HG03354 (cell line): ENCODE results near the gene SRGAP2C.
"Not testable (repeated sequence)": the region's sequence is repeated elsewhere in the genome, so short reads cannot be mapped to it uniquely, and the experiment has no call there.

Source experiments
- ATAC-seq: cut with Tn5 transposase; IDR thresholded peaks from one replicate; pipeline ENCODE4 v1.9.1; 2021; ENCODE audit warnings: mild to moderate bottlenecking; ENCODE audit not compliant: unreplicated experiment, poor library complexity, severe bottlenecking

Gene SRGAP2C

DNA sequence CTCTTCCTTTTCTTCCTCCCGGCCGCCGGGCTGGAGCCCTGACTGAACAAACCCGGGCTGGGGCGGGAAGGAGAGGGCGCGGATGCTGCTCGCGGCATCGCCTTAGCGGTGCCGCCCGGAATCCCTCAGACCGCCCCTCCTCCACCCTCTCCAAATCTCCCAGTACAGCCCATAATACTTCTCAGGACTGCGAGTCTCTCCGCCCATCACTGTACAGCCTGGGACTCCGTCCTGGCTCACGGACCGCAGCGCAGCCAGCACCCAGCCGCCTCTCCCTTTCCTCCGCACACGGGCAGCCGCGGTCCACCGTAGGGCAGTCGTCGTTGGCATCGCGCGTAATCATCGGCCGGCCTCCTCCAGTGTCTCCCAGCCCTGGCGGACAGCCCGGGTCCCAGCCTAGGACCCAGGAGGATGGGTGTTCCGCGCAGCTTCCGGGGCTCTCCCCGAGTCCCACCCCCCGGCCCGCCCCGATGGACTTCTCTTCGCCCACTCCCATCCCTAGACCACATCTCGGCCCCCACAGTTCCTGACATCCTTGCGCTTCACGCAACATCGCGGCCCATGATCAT is 449 bp downstream of the SRGAP2C start:
- not testable (repeated sequence) for ATAC-seq

DNA sequence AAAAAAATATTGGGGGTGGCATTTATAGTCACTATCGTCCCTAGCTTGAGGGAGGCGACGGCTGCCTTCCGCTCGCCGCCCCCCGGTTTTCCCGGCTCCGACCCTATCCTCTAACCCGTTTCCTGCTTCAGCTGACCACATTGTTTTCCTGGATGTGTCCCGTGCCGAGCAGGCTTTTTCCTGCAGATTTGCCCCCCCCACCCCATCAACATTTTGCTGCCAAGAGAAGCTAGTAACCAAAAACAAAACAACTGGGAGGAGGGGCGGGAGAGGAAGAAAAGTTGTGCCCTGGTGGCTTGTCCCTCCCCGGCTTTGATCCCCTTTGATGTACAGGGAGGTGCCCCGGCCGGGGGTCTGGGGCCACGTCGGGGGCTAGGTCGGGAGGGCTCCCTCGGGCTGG is 1.4 kb downstream of the SRGAP2C start:
- ATAC-seq = not testable (repeated sequence)

DNA sequence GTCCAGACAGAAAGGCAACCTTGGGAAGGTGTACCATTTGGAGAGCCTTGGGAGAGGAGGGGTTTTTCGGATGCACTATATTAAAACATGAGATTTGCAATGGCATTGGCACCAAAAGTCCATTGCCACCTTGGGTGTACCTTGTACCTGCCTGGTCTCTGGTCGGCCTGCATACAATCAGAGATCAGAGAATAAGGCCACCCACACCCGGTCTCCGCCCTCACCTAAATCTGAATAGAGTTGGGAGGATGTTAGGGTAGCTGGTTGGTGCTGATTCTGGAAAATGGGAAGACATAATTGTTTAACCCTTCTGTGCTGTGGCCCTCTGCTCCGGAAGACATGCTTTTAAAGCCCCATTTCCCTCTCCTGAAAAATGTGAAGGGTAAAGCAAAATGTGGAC is 3.1 kb downstream of the SRGAP2C start:
- ATAC-seq = not testable (repeated sequence)

DNA sequence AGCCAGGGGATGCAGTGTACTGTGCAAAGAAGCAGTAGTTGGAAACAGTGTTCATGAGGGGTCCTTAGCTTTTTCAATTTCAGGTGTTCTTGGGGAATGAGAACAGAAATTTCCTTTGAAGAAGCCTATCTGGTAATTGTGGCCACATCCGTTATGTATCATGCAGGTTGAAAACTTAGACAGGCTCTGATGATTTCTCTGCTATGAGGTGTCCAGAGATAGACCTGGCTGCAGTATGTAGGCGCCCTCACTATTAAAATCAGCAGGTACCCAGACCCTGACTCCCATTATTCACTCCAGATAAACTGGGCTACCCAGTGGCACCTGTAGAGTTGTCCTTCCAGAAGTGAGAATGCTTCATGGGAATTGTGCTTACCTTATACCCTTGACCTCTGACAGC is 7.7 kb downstream of the SRGAP2C start:
- ATAC-seq = not testable (repeated sequence)

DNA sequence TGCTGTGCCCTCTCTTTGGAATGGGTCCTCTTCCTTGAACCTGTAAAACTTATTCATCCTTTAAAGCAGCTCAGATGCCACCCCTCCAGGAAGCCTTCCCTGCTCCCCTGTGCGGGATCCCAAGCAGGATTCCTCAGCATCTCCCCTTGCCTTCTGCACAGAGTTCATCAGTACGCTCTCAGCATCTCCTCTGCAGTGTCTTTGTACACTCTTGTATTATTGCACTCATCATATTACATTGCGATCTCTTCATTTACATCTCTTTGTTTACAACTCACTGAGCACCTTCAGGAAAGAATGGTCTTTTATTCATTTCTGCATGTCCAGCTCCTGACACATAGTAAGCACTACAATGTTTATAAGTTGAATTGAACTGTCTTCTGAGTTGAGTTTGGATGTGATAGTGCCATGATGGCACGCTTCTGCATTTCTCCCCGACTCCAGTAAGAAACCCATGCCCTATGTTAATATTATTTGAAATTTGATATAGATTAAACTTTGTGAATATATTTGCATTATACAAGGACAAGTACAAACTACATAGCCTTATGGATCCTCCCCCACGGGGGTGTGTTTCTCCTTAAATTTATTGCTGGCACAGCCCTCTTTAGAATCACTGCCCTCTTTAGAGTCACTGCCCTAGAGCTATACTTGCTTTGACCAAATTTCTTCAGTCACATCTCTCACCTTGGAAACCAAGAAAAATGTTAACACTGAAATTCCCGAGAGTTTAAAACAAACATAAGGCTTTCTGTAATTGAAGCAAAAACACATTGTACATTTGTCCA is 12.5 kb downstream of the SRGAP2C start:
- ATAC-seq = not testable (repeated sequence)

DNA sequence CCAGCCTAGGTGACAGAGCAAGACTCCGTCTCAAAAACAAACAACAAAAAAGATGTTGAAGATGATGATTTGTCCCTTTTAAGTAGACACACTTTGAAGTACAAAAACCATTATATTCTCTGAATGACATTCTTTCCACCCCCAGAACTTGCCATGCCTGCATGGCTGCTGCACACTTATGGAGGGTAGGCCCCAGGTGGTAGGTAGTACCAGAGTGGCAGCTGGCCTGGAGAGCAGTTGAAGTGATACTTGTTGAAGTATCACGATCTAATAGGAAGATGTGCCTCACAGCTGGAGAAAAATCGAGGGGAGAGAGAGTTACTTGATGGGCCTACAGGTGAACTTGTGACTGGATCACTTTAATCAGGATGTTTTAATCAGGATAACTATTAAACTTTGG is 15.0 kb downstream of the SRGAP2C start:
- not testable (repeated sequence) for ATAC-seq

DNA sequence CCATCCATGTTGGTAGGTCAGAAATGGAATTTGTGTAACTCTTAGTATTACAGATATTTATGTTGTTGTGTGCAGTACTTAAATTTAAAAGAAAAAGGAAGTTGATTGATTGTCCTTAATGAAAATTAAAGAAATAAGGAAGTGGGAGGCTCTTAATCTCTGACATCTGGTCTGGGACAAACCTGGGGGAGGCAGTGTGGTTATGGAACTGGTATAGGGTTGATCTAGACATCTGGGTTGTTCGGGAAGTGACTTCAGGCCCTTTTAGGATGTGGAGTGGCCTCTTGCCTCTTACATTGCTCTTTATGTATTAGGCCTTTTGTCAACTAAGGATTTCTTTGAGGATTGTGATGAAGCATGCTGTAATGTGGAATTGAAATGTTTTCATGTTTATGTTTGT is 15.5 kb downstream of the SRGAP2C start:
- not testable (repeated sequence) for ATAC-seq

DNA sequence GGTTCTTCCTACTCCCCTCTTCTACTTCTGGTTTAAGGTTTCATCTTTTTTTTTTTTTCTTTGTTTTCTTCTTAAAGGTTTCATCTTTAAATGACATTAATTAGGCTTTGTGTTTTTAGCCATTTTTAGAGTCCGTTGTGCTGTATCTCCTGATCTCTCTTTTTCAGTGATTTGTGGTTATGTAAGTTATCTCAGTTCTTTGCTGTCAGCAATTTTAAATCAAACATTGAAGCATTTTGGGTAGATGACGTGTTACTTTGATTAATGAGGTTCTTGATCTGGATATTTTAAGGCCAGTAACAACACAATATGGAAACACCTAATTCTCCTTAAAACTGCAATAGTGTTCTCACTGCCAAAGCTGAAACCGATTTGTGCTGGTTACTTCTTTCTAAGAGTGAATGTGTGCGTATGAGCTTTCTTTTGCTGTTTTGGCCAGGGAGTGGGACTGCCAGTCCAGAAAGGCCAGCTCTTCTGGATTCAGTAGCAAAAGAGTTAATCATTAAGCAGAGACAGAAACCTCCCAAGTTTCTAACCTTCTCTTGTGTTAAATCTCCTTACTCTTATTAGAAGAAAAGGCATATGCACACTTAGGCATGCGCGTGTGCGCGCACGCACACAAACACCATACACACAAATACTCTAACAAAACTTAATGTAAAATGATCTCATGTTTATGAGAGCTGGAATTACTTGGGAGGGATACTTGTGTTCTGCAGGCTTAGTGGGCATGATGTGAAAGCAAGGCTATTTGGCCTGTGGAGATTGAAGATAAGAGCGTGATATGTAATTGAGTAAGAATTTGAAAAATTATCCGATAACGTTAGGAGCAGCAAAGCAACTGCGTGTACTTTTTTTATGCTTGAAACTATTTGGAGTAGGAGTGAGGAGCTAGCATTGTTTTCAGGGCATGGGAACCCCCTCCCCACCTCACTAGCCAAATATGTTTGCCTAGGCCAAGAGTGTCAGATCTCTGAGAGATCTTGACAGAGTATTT is 16.5 kb downstream of the SRGAP2C start:
- not testable (repeated sequence) for ATAC-seq

DNA sequence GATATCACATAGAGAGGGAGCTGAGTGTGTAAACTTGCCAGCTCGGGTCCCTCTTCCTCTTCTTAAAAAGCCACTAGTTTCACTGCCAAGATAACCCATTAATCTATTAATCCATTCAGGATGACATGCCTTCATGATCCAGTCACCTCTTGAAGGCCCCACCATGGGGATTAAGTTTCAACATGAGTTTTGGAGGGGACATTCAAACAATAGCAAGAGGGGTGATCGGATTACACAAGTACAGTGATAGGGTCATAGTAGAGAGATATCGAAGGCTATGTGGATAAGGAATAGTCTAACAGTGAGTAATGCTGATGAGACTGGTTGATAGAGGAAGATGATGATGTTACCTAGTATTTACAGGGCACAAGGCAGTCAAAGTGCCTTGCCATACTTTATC is 18.2 kb downstream of the SRGAP2C start:
- ATAC-seq = not testable (repeated sequence)

DNA sequence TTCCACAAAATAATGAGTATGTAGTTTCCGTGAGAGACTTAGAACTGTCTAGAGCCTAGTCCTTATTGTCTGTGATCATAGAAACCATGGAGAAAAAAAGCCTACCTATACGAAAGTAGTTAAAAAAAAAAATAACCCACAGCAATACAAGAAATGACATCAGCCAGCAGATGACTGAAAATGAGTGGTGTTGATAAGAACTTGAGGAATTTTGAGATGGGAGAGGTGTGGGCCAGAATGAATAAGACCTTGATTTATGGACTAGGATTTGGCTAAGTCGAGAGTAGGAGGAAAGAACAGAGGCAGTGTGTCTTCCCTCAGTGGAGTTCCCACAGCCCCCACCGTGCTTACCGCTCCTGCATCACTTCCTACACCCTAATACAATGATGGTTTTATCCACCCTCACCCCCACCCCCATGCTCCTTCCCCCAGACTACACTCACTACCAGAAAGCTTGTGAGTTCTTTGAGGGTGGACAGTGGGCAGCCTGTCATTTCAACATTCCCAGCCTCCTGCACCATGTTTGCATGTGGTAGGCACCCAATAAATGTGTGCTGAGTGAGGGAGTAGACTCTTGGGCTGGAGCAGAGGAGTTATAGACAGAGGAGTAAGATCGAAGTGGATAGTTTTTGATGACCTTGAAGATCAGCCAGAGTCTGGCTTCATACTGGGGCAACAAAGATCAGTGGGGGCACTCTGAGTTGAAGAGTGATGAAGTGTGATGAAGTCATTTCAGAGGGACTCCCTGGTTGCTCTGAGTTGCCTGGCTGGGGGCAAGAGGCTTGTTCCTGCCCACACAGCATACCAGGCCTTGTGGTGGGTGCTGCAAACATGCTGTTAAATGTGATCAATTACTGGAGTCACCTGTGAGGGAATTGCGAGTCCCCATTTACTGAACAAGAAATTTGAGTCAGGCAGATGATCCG is 21.3 kb downstream of the SRGAP2C start:
- ATAC-seq = not testable (repeated sequence)

DNA sequence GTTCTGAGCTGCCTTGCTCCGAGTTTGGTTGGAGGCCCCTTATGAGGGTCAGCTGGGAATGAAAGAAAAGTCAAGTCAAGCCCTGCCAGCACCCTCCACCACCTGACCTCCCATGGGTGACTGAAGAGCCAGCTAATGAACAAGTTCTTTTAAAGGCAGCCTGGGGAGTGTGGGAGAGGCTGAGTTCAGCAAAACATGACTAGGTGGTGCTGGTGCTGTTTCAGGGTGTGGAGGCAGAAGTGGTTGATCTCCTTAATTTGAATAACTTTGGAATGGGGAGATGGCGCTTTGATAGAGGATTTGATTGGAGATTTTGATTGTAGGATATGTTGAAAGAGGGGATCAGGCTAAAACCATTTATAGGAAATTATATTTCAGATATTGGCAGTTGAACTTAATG is 22.6 kb downstream of the SRGAP2C start:
- not testable (repeated sequence) for ATAC-seq

DNA sequence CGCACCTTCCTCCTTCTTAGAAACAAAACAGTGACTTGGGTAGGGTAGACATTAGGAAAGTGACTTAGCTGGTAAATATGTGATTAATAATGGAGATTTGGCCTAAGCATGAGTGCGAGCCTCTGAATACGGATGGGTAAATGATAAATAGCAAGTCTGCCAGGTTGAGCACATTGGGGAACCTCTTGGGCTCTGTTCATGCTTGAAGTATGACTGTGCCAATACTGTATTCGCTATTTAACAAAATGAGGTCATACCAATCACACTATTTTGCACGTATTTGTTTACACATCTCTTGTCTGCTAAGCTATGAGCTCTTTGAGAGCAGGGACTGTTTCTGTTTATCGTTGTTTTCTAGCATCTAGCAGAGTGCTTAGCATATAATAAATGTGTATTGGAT is 23.6 kb downstream of the SRGAP2C start:
- ATAC-seq = not testable (repeated sequence)

DNA sequence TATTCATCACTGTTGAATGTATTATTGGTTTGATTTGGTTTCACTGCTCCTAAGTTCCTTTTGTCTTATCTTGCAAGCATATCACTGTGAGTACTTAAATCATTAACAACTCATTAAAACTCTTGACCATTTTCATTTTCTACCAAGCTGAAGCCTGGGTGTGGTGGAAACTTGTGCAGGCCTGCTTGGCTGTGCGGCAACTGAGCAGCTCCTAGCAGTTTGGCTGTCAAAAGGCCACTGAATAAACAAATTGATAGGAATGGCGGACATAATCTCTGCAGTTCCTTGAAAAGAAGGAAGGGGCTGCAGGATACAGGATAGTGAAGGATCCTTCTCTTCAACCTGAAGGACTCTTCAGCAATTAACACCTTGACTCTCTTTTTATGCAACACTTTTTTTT is 26.0 kb downstream of the SRGAP2C start:
- not testable (repeated sequence) for ATAC-seq

DNA sequence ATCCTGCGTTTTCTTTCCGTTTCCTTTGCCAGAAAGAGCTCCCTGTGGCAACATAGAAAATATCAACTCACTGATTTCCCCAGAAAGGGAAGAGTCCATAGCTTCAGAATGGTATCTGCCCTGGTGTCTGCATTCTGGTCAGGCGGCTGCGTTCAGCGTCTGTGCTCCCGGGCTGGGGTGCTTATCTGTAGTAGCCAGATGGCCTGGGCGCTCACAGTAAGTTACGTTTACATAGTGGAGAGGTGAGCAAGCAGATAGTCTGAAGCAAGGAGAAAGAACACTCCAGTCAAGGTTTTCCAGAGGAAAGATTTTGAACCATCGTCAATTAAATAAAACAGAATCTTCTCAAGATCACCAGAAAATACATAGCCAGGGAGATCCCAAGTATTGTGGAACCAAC is 28.7 kb downstream of the SRGAP2C start:
- not testable (repeated sequence) for ATAC-seq

DNA sequence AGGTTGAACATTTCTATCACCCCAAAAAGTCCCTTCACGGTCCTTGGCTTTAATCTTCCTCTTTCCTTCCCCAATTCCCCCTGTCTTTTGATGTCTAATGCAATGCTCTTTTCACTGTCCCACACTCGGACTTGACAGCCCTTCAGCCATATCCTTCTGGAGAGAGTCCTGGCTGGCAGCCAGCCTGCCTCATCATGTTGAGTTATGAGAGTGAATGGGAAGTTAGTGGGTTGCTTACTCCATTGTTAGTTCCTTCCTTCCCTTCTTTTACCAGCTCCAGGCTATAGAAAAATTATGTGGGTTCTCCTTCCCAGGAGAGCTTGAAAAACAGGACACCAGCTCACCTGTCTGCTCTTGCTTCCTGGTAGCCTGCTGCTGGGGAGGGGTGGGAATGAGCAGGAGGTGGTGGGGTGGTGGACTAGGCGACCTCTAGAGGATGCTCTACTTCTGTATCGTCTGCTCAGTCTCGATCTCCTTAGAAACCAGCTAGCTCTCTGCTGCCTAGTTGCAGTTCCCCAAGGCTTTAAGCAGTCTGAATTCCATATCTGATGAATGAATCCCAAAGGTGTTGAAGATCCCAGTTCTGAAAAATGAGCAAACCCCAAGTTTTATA is 29.9 kb downstream of the SRGAP2C start:
- ATAC-seq = peak; percentile 49

DNA sequence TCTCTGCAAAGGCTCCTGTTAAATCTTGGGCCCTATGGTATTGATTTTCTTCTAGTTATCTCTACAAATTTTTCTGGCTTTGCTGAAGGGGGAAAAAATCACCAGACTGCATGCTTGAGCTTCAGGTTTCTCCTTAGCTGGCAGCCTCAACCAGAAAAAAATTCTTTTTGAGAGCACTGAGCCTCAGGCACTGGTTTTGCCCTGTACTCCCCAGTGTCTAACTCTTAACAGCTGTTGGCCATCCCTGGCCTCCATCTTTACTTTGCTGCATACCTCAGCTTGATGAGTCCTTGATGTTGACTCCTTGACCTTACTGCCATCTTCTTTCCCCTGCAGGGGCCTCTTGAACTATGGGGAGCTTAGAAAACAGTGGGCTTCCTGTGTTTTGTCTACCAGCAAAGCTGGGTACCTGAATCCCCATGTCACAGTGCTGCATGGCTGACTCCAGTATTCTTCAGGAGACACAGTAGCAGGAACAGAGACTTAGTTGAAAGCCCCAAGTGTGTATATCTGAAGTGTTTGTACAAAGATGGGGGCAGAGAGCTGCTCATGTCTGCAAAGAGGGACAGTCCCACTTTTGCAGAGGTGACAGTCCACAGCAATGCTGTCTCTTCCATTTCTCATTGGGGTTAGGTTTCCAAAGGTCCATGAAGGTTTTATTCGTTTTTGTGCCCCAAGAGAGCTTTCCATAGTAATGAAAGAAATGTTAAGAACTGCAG is 31.1 kb downstream of the SRGAP2C start:
- ATAC-seq = not testable (repeated sequence)

DNA sequence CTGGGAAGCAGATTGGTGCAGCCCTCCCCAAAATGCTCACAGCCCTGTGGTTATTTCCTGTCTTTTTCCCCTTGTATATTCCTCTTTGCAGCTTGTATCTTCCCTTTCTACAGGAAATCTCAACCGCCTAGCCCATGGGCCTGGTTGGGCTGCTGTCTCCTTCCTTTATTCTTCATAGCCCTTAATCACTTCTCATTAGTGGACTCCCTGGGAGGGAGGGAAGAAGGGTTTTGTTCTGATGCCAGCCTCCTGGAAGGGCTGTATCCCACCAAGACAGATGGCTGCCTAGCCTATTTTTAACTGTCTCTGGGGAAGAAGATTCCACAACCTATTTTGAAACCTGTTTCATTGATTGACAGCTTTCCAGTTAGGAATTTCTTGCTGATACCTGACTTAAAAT is 31.9 kb downstream of the SRGAP2C start:
- ATAC-seq = not testable (repeated sequence)

DNA sequence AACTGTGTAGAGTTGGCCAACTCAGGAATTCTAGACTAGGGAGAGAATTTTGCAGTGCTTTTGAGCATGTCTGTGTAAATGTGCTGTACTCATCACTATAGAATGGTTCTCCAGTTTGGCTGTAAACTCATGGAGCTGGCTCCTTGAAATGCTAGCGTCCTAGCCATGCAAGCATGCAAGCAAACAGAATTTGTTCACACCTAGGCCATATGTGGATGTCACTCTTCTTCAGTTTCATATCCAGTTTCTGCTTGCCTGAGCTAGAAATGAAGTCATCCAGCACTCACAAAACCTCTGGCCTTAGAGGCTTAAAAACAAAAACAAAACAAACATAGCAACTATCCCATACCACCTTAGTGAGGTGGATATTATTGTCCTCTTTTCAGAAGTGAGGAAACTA is 37.0 kb downstream of the SRGAP2C start:
- peak; percentile 47 for ATAC-seq
